GM19193 (cell line): Measurements from ENCODE around the gene LRRC75B.
"Not testable (repeated sequence)": the region's sequence is repeated elsewhere in the genome, so short reads cannot be mapped to it uniquely, and the experiment has no call there.

ENCODE experiments used
- POLR2A ChIP-seq: IDR thresholded peaks from 4 replicates; pipeline ENCODE4 v1.6.1; 2011; ENCODE audit not compliant: insufficient read depth, insufficient read length; ENCODE audit errors: extremely low read depth

Gene LRRC75B

GRCh38 chr22:24592851-24593558 lies at the start of gene LRRC75B:
LRRC75B (minus strand) TSS chr22:24593073; CDS start chr22:24593039, 34 bp downstream.
- peak; percentile 49 for TF ChIP-seq POLR2A

- TF ChIP-seq POLR2A = not testable (repeated sequence)
Measured at GRCh38 chr22:24602847-24603769, 10.2 kb upstream of the LRRC75B start, which contains the start of gene GGT1. GGT1 (plus strand) TSS chr22:24603193; CDS start chr22:24611082, 7,889 bp downstream.

- TF ChIP-seq POLR2A = no peak
Measured at GRCh38 chr22:24601217-24602104, 8.6 kb upstream of the LRRC75B start.

- TF ChIP-seq POLR2A = no peak
Measured at GRCh38 chr22:24599514-24599913, 6.6 kb upstream of the LRRC75B start.

GRCh38 chr22:24595863-24596262 lies 3.0 kb upstream of the LRRC75B start:
- TF ChIP-seq POLR2A = no peak

- TF ChIP-seq POLR2A = no peak
Measured at GRCh38 chr22:24595228-24595627, 2.4 kb upstream of the LRRC75B start.

GRCh38 chr22:24594569-24595120 lies 1.8 kb upstream of the LRRC75B start:
- TF ChIP-seq POLR2A = no peak

- no peak for TF ChIP-seq POLR2A
Measured at GRCh38 chr22:24593836-24594568, 1.1 kb upstream of the LRRC75B start.

- TF ChIP-seq POLR2A = no peak
Measured at GRCh38 chr22:24592058-24592850, 619 bp downstream of the LRRC75B start.

- no peak for TF ChIP-seq POLR2A
Measured at GRCh38 chr22:24591286-24591830, 1.5 kb downstream of the LRRC75B start.

GRCh38 chr22:24590596-24591173 lies 2.2 kb downstream of the LRRC75B start:
- no peak for TF ChIP-seq POLR2A

GRCh38 chr22:24589518-24590030 lies 3.3 kb downstream of the LRRC75B start:
- no peak for TF ChIP-seq POLR2A

- TF ChIP-seq POLR2A = no peak
Measured at GRCh38 chr22:24588757-24589481, 4.0 kb downstream of the LRRC75B start.
